CD4-positive, alpha-beta T cell (primary cell): ENCODE data around the gene SLC26A2. TPM values are rescaled to one million over a fixed set of nuclear protein-coding genes. Genes with fewer than 3 reads are reported as not detected.

Experiments
- ATAC-seq: fragments of 200-7000 bp; cut with Tn5 transposase; one replicate; pipeline ENCODE4 v1.10.0; 2022; ENCODE audit warnings: mild to moderate bottlenecking; ENCODE audit not compliant: poor library complexity
- CTCF ChIA-PET: fragments of 350-600 bp; sonication (Branson Sonifier 250); formaldehyde crosslinking; loops from one replicate; lab custom pipeline; 2021; ENCODE audit warnings: antibody characterized with exemption, inconsistent platforms; lab: Charles Lee
- POLR2A ChIA-PET: fragments of 350-600 bp; sonication (Branson Sonifier 250); formaldehyde crosslinking; loops from one replicate; lab custom pipeline; 2021; ENCODE audit warnings: antibody characterized with exemption, inconsistent platforms; lab: Charles Lee
- DNase-seq, 14 experiments: peaks; one replicate each; pipeline ENCODE4 v3.0.0-alpha.2; 2013 to 2020; ENCODE audit warnings: mixed read lengths in 2 of 14
- H3K27ac ChIP-seq, 2 donors: one replicate each; pipeline versions ENCODE4 v1.5.1 to v1.7.0; 2013; ENCODE audit warnings: low read length in 2 of 2, low read depth in 1 of 2, mild to moderate bottlenecking in 1 of 2
- H3K27me3 ChIP-seq, 2 experiments: 1 replicate in 1 of 2; 2 replicates in 1 of 2; pipeline versions ENCODE4 v1.6.1 to v1.7.0; 2013; ENCODE audit warnings: low read length in 2 of 2, control low read depth in 1 of 2, mild to moderate bottlenecking in 1 of 2, moderate library complexity in 1 of 2; ENCODE audit not compliant: insufficient read depth in 2 of 2, control insufficient read depth in 1 of 2
- H3K36me3 ChIP-seq: one replicate; pipeline ENCODE4 v1.6.1; 2013; ENCODE audit warnings: low read length, control low read depth; ENCODE audit not compliant: insufficient read depth
- H3K4me1 ChIP-seq: one replicate; pipeline ENCODE4 v1.6.1; 2013; ENCODE audit warnings: low read length, control low read depth; ENCODE audit not compliant: insufficient read depth
- H3K4me3 ChIP-seq: one replicate; pipeline ENCODE4 v1.5.1; 2013; ENCODE audit warnings: mild to moderate bottlenecking, low read length, moderate library complexity
- H3K9me3 ChIP-seq, 2 experiments: 1 replicate in 1 of 2; 2 replicates in 1 of 2; pipeline versions ENCODE4 v1.6.1 to v1.7.0; 2013; ENCODE audit warnings: low read length in 2 of 2, mild to moderate bottlenecking in 2 of 2, control low read depth in 1 of 2, moderate library complexity in 1 of 2; ENCODE audit not compliant: control insufficient read depth in 1 of 2, insufficient read depth in 1 of 2
- H3K27ac Mint-ChIP-seq: one replicate; pipeline ENCODE4 v1.8.0; 2020; ENCODE audit warnings: mixed read lengths
- H3K27me3 Mint-ChIP-seq: one replicate; pipeline ENCODE4 v1.8.0; 2021; ENCODE audit warnings: mixed read lengths
- H3K36me3 Mint-ChIP-seq: one replicate; pipeline ENCODE4 v1.8.0; 2021; ENCODE audit warnings: low read depth, mixed read lengths
- H3K4me1 Mint-ChIP-seq: one replicate; pipeline ENCODE4 v1.8.0; 2021; ENCODE audit warnings: low read depth, mixed read lengths
- H3K4me3 Mint-ChIP-seq: one replicate; pipeline ENCODE4 v1.8.0; 2020; ENCODE audit warnings: mild to moderate bottlenecking, mixed read lengths
- H3K9me3 Mint-ChIP-seq: one replicate; pipeline ENCODE4 v1.8.0; 2020; ENCODE audit warnings: mixed read lengths
- intact Hi-C, 2 experiments: fragments of 100-400 bp; cut with DNase I in 1 of 2; cut with micrococcal nuclease in 1 of 2; formaldehyde crosslinking; loops; one replicate each; pipeline versions ENCODE4 v1.15.1 to v1.9.0; 2023 to 2025; cut with DNase I, micrococcal nuclease
- total RNA-seq, 174 experiments: library from RNA in 2 of 174; stranded (reverse) in 2 of 174; gene quantifications; one replicate each; pipeline ENCODE4 v1.2.3 and lab custom pipeline; 2021 to 2026
- TF ChIP-seq, protein P1 (sequence below): fragments of 200-600 bp; IDR thresholded peaks from one replicate; pipeline ENCODE4 v1.8.0; 2022; ENCODE audit warnings: antibody characterized with exemption, mild to moderate bottlenecking

The SLC26A2 gene
- total RNA-seq, 2 experiments from 2014 or later = 2.8 to 4.2 TPM

DNA sequence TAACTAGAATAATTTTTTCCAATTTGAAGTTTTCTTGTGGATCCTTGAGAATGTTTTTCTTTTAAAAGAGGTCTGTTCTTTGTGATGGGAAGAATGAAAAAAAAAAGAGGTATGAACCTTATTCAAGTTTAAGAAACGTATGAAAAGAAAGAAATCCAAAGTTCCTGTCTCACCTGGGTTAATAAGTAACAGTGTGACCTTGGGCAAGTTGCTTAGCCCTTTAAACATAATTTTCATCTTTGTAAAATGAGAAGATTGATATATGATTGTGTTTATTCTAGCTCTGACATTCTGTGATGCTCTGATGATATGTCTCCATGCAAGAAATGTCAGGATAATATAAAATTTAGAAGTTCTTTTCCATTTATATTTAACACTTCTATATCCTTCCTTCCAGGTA lies 19.3 kb downstream of the SLC26A2 start:
- CTCF ChIA-PET = no interaction called here
- Mint-ChIP-seq H3K4me3 (no peak overlapping the region), H3K36me3 (peaks cover 68% of the 10 kb centered on the region), H3K27me3 (no peaks in the 10 kb centered on the region), H3K27ac (no peak overlapping the region), H3K9me3 (no peaks in the 10 kb centered on the region), H3K4me1 (no peaks in the 10 kb centered on the region)
- POLR2A ChIA-PET = interaction anchor here (0.9 kb wide), 1 partner anchor 13 kb away, joined by 3 read pairs; no protein-coding TSS in a partner anchor
- DNase-seq (no peak), ATAC-seq (no peak)
- Histone ChIP-seq H3K4me1 (no peaks in the 10 kb centered on the region), H3K4me3 (no peak overlapping the region), H3K36me3 (peaks cover 36% of the 10 kb centered on the region), H3K9me3 (no peaks in the 10 kb centered on the region), H3K27me3 (no peaks in the 10 kb centered on the region), H3K27ac (no peak overlapping the region)
- intact Hi-C loops = no loop called here
- TF ChIP-seq, protein P1, sequence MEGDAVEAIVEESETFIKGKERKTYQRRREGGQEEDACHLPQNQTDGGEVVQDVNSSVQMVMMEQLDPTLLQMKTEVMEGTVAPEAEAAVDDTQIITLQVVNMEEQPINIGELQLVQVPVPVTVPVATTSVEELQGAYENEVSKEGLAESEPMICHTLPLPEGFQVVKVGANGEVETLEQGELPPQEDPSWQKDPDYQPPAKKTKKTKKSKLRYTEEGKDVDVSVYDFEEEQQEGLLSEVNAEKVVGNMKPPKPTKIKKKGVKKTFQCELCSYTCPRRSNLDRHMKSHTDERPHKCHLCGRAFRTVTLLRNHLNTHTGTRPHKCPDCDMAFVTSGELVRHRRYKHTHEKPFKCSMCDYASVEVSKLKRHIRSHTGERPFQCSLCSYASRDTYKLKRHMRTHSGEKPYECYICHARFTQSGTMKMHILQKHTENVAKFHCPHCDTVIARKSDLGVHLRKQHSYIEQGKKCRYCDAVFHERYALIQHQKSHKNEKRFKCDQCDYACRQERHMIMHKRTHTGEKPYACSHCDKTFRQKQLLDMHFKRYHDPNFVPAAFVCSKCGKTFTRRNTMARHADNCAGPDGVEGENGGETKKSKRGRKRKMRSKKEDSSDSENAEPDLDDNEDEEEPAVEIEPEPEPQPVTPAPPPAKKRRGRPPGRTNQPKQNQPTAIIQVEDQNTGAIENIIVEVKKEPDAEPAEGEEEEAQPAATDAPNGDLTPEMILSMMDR = no peak

- Mint-ChIP-seq H3K4me3 (no peak overlapping the region), H3K27me3 (no peaks in the 10 kb centered on the region)
- intact Hi-C loops = no loop called here
Measured at GRCh38 chr5:149981206-149981605, 20.6 kb downstream of the SLC26A2 start.

GRCh38 chr5:149982505-149982904 lies 21.9 kb downstream of the SLC26A2 start:
- Mint-ChIP-seq H3K4me3 (no peak overlapping the region), H3K27me3 (no peaks in the 10 kb centered on the region), H3K36me3 (peaks cover 46% of the 10 kb centered on the region), H3K27ac (no peak overlapping the region), H3K9me3 (no peaks in the 10 kb centered on the region), H3K4me1 (no peaks in the 10 kb centered on the region)
- CTCF ChIA-PET = no interaction called here
- H3K4me3 ChIP-seq = no peak overlapping the region
- H3K27me3 ChIP-seq = no peaks in the 10 kb centered on the region
- DNase-seq = no peak
- no peak overlapping the region for H3K27ac ChIP-seq
- H3K9me3 ChIP-seq = no peaks in the 10 kb centered on the region
- intact Hi-C loops = no loop called here
- POLR2A ChIA-PET = no interaction called here
- H3K36me3 ChIP-seq = peaks cover 29% of the 10 kb centered on the region
- H3K4me1 ChIP-seq = no peaks in the 10 kb centered on the region
- no peak for ATAC-seq
- TF ChIP-seq, protein P1 = no peak

More at GRCh38 chr5:149981206-149981605, 20.6 kb downstream of the SLC26A2 start:
- Histone ChIP-seq H3K4me1 (no peaks in the 10 kb centered on the region), H3K27ac (no peak overlapping the region), H3K27me3 (no peaks in the 10 kb centered on the region), H3K9me3 (no peaks in the 10 kb centered on the region), H3K36me3 (peaks cover 34% of the 10 kb centered on the region), H3K4me3 (no peak overlapping the region)
- Mint-ChIP-seq H3K9me3 (no peaks in the 10 kb centered on the region), H3K36me3 (peaks cover 59% of the 10 kb centered on the region), H3K27ac (no peak overlapping the region), H3K4me1 (no peaks in the 10 kb centered on the region)
- CTCF ChIA-PET = no interaction called here
- DNase-seq (no peak), ATAC-seq (no peak)
- TF ChIP-seq, protein P1 = no peak
- POLR2A ChIA-PET = no interaction called here
